ENCODE results near the gene EVPL. TPM values are rescaled to one million over a fixed set of nuclear protein-coding genes. Genes with fewer than 3 reads are reported as not detected.

EVPL gene
- total RNA-seq, 2 experiments from 2014 or later, result 5.1 to 9.9 TPM

DNA sequence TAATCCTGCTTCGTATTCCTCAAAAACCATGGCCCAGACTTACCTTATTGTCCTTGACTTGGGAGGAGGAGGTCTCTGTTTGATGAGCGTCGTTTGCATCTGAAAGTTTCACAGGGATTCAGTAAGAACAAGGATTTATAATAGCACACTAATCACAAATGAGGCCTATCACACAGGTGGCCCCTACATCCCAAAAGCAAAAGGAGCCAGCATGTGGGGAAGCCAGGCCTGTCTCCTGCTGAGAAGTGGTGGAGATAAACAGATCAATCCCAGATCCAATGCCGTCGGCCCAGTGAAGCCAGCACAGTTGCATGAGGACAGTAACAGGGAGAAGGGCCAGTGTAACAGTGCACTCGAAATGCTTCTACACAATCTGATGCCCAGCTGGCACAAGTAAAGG, 13.3 kb upstream of the EVPL start:
- ChIA-PET POLR2A (no interaction called here), CTCF (ENCODE audit: unreplicated experiment) (no interaction called here)
- intact Hi-C loops (cut with micrococcal nuclease; ENCODE audit: unreplicated experiment), result no loop called here

GRCh38 chr17:76039121-76039520, 12.0 kb upstream of the EVPL start:
- no peaks in the 10 kb centered on the region for H3K9me2 ChIP-seq (ENCODE audit: insufficient read depth, low read length)
- no peak overlapping the region for H3K4me3 ChIP-seq (ENCODE audit: low read depth, low read length, poor library complexity, severe bottlenecking)
- H3K9me3 ChIP-seq (ENCODE audit: low read length), result no peaks in the 10 kb centered on the region
- CTCF ChIA-PET (ENCODE audit: unreplicated experiment), result no interaction called here
- H2AFZ ChIP-seq (ENCODE audit: low read length), result no peak overlapping the region
- no peak overlapping the region for H3K27ac ChIP-seq (ENCODE audit: low read depth, low read length, poor library complexity, severe bottlenecking)
- intact Hi-C loops (cut with micrococcal nuclease; ENCODE audit: unreplicated experiment), result no loop called here
- H3K4me2 ChIP-seq (ENCODE audit: low read length), result no peak overlapping the region
- TF ChIP-seq EZH2phosphoT487 (IDR thresholded peaks at IDR 0.05; ENCODE audit: borderline replicate concordance, low read depth, low read length), result no peak
- TF ChIP-seq CTCF (conservative IDR thresholded peaks at IDR 0.05; ENCODE audit: low read length), result no peak
- POLR2A ChIA-PET, result interaction anchor here (0.6 to 1.1 kb wide), 2 partner anchors 8 to 326 kb away, joined by 3 to 6 read pairs; no protein-coding TSS in a partner anchor
- no peaks in the 10 kb centered on the region for H3K79me2 ChIP-seq (ENCODE audit: insufficient read depth, low read depth, low read length)
- DNase-seq (ENCODE audit: low spot score), result no peak
- no peaks in the 10 kb centered on the region for H3K4me1 ChIP-seq (ENCODE audit: insufficient read depth, low read length, poor library complexity, severe bottlenecking)
- peaks cover 69% of the 10 kb centered on the region for H3K36me3 ChIP-seq (ENCODE audit: insufficient read depth, low read length)
- no peaks in the 10 kb centered on the region for H4K20me1 ChIP-seq (ENCODE audit: insufficient read depth, low read length)
- BruUV-seq (replicated peaks), result TSS peak; percentile 88

More for the DNA sequence above, 13.3 kb upstream of the EVPL start:
- DNase-seq (ENCODE audit: low spot score), result no peak
- no peak overlapping the region for H2AFZ ChIP-seq (ENCODE audit: low read length)
- H3K9me3 ChIP-seq (ENCODE audit: low read length), result no peaks in the 10 kb centered on the region
- H3K79me2 ChIP-seq (ENCODE audit: insufficient read depth, low read depth, low read length), result no peaks in the 10 kb centered on the region
- no peak overlapping the region for H3K27ac ChIP-seq (ENCODE audit: low read depth, low read length, poor library complexity, severe bottlenecking)
- BruUV-seq (replicated peaks), result no TSS peak
- H3K4me3 ChIP-seq (ENCODE audit: low read depth, low read length, poor library complexity, severe bottlenecking), result no peak overlapping the region
- no peak for TF ChIP-seq EZH2phosphoT487 (IDR thresholded peaks at IDR 0.05; ENCODE audit: borderline replicate concordance, low read depth, low read length)
- no peak for TF ChIP-seq CTCF (conservative IDR thresholded peaks at IDR 0.05; ENCODE audit: low read length)
- peaks cover 82% of the 10 kb centered on the region for H3K36me3 ChIP-seq (ENCODE audit: insufficient read depth, low read length)
- no peaks in the 10 kb centered on the region for H3K4me1 ChIP-seq (ENCODE audit: insufficient read depth, low read length, poor library complexity, severe bottlenecking)
- H3K9me2 ChIP-seq (ENCODE audit: insufficient read depth, low read length), result no peaks in the 10 kb centered on the region
- H3K4me2 ChIP-seq (ENCODE audit: low read length), result no peak overlapping the region
- H4K20me1 ChIP-seq (ENCODE audit: insufficient read depth, low read length), result no peaks in the 10 kb centered on the region

DNA sequence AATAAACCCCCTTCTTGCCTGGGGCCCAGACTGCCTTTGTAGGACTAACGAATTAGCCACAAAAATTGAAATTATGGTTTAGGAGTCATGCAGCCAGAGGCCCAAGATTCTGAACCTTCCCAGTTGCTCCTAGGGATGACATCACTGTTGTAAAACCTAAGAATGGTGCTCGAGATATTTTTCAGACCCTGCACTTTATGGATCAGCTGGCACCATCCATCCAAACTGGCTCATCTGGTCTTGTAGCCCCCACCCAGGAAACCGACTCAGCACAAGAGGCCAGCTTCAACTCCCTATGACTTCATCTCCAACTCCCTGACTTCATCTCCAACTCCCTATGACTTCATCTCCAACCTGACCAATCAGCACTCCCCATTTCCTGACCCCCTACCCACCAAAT, 10.9 kb upstream of the EVPL start:
- Histone ChIP-seq H3K79me2 (ENCODE audit: insufficient read depth, low read depth, low read length) (no peaks in the 10 kb centered on the region), H3K36me3 (ENCODE audit: insufficient read depth, low read length) (peaks cover 59% of the 10 kb centered on the region), H2AFZ (ENCODE audit: low read length) (no peak overlapping the region), H3K27ac (ENCODE audit: low read depth, low read length, poor library complexity, severe bottlenecking) (no peak overlapping the region), H3K4me3 (ENCODE audit: low read depth, low read length, poor library complexity, severe bottlenecking) (no peak overlapping the region), H3K4me2 (ENCODE audit: low read length) (no peak overlapping the region), H3K9me3 (ENCODE audit: low read length) (no peaks in the 10 kb centered on the region), H3K9me2 (ENCODE audit: insufficient read depth, low read length) (no peaks in the 10 kb centered on the region), H4K20me1 (ENCODE audit: insufficient read depth, low read length) (no peaks in the 10 kb centered on the region), H3K4me1 (ENCODE audit: insufficient read depth, low read length, poor library complexity, severe bottlenecking) (no peaks in the 10 kb centered on the region)
- TF ChIP-seq EZH2phosphoT487 (IDR thresholded peaks at IDR 0.05; ENCODE audit: borderline replicate concordance, low read depth, low read length), result no peak
- TF ChIP-seq CTCF (conservative IDR thresholded peaks at IDR 0.05; ENCODE audit: low read length), result no peak
- POLR2A ChIA-PET, result no interaction called here
- intact Hi-C loops (cut with micrococcal nuclease; ENCODE audit: unreplicated experiment), result no loop called here
- CTCF ChIA-PET (ENCODE audit: unreplicated experiment), result no interaction called here
- no peak for DNase-seq (ENCODE audit: low spot score)
- BruUV-seq (replicated peaks), result no TSS peak

All from OCI-LY7 (cell line).